Liver (tissue), 2 donors: Measurements from ENCODE around the gene RANBP17.

Experiments
- YY1 ChIP-seq: IDR thresholded peaks from 2 replicates; pipeline ENCODE4 v1.6.1; 2016; ENCODE audit warnings: antibody characterized with exemption, mild to moderate bottlenecking
- TF ChIP-seq, protein P1 (sequence below): fragments of 150-350 bp; IDR thresholded peaks from 2 replicates; pipeline ENCODE4 v1.5.1; 2017; ENCODE audit warnings: improper control_type of control experiment, low read depth, low read length; ENCODE audit not compliant: missing input control
- donor health status: healthy.

- TF ChIP-seq, protein P1, sequence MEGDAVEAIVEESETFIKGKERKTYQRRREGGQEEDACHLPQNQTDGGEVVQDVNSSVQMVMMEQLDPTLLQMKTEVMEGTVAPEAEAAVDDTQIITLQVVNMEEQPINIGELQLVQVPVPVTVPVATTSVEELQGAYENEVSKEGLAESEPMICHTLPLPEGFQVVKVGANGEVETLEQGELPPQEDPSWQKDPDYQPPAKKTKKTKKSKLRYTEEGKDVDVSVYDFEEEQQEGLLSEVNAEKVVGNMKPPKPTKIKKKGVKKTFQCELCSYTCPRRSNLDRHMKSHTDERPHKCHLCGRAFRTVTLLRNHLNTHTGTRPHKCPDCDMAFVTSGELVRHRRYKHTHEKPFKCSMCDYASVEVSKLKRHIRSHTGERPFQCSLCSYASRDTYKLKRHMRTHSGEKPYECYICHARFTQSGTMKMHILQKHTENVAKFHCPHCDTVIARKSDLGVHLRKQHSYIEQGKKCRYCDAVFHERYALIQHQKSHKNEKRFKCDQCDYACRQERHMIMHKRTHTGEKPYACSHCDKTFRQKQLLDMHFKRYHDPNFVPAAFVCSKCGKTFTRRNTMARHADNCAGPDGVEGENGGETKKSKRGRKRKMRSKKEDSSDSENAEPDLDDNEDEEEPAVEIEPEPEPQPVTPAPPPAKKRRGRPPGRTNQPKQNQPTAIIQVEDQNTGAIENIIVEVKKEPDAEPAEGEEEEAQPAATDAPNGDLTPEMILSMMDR: no peak
- TF ChIP-seq YY1: no peak
Observed at GRCh38 chr5:171261361-171261760, 399.5 kb downstream of the RANBP17 start.
